ENCODE measurements around the gene DACH2. TPM values are rescaled to one million over a fixed set of nuclear protein-coding genes. Genes with fewer than 3 reads are reported as not detected.
A peak's percentile ranks its signal among the peaks of the same experiment; 100 is the strongest.
"Not testable (repeated sequence)": the region's sequence is repeated elsewhere in the genome, so short reads cannot be mapped to it uniquely, and the experiment has no call there.

Gene DACH2
- total RNA-seq, 2 donors from 2014 or later, result 0.23 to 0.40 TPM

GRCh38 chrX:86149119-86149518, 868 bp downstream of the DACH2 start:
- Histone ChIP-seq H3K27me3 (replicated peaks; ENCODE audit: insufficient read depth) (no peaks in the 10 kb centered on the region), H3K4me1 (replicated peaks) (no peaks in the 10 kb centered on the region), H3K9me3 (no peaks in the 10 kb centered on the region), H3K36me3 (no peaks in the 10 kb centered on the region), H3K27ac (no peak overlapping the region), H3K4me3 (peak overlapping the region; percentile 23 to 39)
- intact Hi-C loops (cut with DNase I), result no loop called here
- no peak for DNase-seq (ENCODE audit: low spot score)
- no peak for TF ChIP-seq POLR2AphosphoS5 (IDR thresholded peaks at IDR 0.05)
- TF ChIP-seq CTCF (IDR thresholded peaks at IDR 0.05), result no peak
- no peak for TF ChIP-seq POLR2A (IDR thresholded peaks at IDR 0.05)
- 4% methylated on average over 11 of the region's 11 CpGs for WGBS

- WGBS, result 72% methylated on average over 3 of the region's 3 CpGs
- TF ChIP-seq POLR2A (IDR thresholded peaks at IDR 0.05), result no peak
- TF ChIP-seq CTCF (IDR thresholded peaks at IDR 0.05), result no peak
- no peak for TF ChIP-seq POLR2AphosphoS5 (IDR thresholded peaks at IDR 0.05)
- DNase-seq (ENCODE audit: low spot score), result no peak
- Histone ChIP-seq H3K4me1 (replicated peaks) (no peaks in the 10 kb centered on the region), H3K36me3 (no peaks in the 10 kb centered on the region), H3K4me3 (no peak overlapping the region), H3K9me3 (no peaks in the 10 kb centered on the region), H3K27ac (no peak overlapping the region), H3K27me3 (replicated peaks; ENCODE audit: insufficient read depth) (no peaks in the 10 kb centered on the region)
- intact Hi-C loops (cut with DNase I), result no loop called here
Measured at GRCh38 chrX:86154553-86154952, 6.3 kb downstream of the DACH2 start.

GRCh38 chrX:86171366-86171765, 23.1 kb downstream of the DACH2 start:
- no peak for DNase-seq (ENCODE audit: low spot score)
- H3K4me3 ChIP-seq, result no peak overlapping the region
- no peaks in the 10 kb centered on the region for H3K27me3 ChIP-seq (replicated peaks; ENCODE audit: insufficient read depth)
- WGBS, result 100% methylated on average over 1 of the region's 3 CpGs
- no peaks in the 10 kb centered on the region for H3K4me1 ChIP-seq (replicated peaks)
- intact Hi-C loops (cut with DNase I), result no loop called here
- H3K9me3 ChIP-seq, result no peaks in the 10 kb centered on the region
- no peak for TF ChIP-seq CTCF (IDR thresholded peaks at IDR 0.05)
- TF ChIP-seq POLR2AphosphoS5 (IDR thresholded peaks at IDR 0.05), result no peak
- TF ChIP-seq POLR2A (IDR thresholded peaks at IDR 0.05), result no peak
- H3K36me3 ChIP-seq, result no peaks in the 10 kb centered on the region
- no peak overlapping the region for H3K27ac ChIP-seq

GRCh38 chrX:86178906-86179305, 30.7 kb downstream of the DACH2 start:
- Histone ChIP-seq H3K9me3 (no peaks in the 10 kb centered on the region), H3K4me3 (no peak overlapping the region), H3K4me1 (replicated peaks) (no peaks in the 10 kb centered on the region), H3K36me3 (no peaks in the 10 kb centered on the region), H3K27me3 (replicated peaks; ENCODE audit: insufficient read depth) (no peaks in the 10 kb centered on the region), H3K27ac (no peak overlapping the region)
- DNase-seq (ENCODE audit: low spot score), result no peak
- TF ChIP-seq POLR2AphosphoS5 (IDR thresholded peaks at IDR 0.05) (no peak), CTCF (IDR thresholded peaks at IDR 0.05) (no peak), POLR2A (IDR thresholded peaks at IDR 0.05) (no peak)
- 78% methylated on average over 1 of the region's 1 CpG for WGBS
- intact Hi-C loops (cut with DNase I), result no loop called here

GRCh38 chrX:86181325-86181724, 33.1 kb downstream of the DACH2 start:
- H3K27me3 ChIP-seq (replicated peaks; ENCODE audit: insufficient read depth); H3K4me3 ChIP-seq; H3K4me1 ChIP-seq (replicated peaks); DNase-seq (ENCODE audit: low spot score); H3K9me3 ChIP-seq; H3K36me3 ChIP-seq; intact Hi-C loops (cut with DNase I); H3K27ac ChIP-seq: not testable (repeated sequence)
- 96% methylated on average over 7 of the region's 7 CpGs for WGBS

Data from prostate gland (tissue), 2 donors.